ENCODE results near the gene MAP4.

DNA sequence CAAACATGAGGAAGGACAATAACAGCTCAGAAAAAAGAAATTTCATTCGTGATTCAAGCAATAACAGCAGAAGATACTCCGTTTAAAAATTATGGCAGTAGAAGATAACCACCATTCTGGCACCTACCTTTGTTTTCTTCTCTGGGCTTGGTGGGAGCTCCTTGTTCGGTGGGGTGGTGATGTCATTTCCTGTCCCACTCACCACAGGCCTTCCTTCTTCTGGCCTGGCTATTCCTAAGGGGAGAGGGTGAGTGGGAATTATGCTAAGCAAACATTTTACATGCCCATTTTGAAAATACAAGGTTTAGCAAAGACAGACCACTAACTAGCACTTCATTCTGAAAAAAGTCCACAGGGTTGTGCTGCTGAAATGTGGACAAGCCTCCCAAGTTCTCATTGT, 138.9 kb downstream of the MAP4 start:
- TF ChIP-seq, protein P1, sequence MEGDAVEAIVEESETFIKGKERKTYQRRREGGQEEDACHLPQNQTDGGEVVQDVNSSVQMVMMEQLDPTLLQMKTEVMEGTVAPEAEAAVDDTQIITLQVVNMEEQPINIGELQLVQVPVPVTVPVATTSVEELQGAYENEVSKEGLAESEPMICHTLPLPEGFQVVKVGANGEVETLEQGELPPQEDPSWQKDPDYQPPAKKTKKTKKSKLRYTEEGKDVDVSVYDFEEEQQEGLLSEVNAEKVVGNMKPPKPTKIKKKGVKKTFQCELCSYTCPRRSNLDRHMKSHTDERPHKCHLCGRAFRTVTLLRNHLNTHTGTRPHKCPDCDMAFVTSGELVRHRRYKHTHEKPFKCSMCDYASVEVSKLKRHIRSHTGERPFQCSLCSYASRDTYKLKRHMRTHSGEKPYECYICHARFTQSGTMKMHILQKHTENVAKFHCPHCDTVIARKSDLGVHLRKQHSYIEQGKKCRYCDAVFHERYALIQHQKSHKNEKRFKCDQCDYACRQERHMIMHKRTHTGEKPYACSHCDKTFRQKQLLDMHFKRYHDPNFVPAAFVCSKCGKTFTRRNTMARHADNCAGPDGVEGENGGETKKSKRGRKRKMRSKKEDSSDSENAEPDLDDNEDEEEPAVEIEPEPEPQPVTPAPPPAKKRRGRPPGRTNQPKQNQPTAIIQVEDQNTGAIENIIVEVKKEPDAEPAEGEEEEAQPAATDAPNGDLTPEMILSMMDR (conservative IDR thresholded peaks at IDR 0.05; ENCODE audit: low read depth, low read length), result no peak
- no peak for TF ChIP-seq EZH2 (IDR thresholded peaks at IDR 0.05; ENCODE audit: low read length, unreplicated experiment)
- TF ChIP-seq EZH2phosphoT487 (IDR thresholded peaks at IDR 0.05; ENCODE audit: borderline replicate concordance, low read length), result no peak

Data from PC-3 (cell line).